NCI-H1930 (cell line): ENCODE measurements around the gene TAF1L.

Experiments
- DNase-seq, 2 experiments: peaks; one replicate each; lab custom pipeline; 2025; lab: John Stamatoyannopoulos, UW

TAF1L gene

DNA sequence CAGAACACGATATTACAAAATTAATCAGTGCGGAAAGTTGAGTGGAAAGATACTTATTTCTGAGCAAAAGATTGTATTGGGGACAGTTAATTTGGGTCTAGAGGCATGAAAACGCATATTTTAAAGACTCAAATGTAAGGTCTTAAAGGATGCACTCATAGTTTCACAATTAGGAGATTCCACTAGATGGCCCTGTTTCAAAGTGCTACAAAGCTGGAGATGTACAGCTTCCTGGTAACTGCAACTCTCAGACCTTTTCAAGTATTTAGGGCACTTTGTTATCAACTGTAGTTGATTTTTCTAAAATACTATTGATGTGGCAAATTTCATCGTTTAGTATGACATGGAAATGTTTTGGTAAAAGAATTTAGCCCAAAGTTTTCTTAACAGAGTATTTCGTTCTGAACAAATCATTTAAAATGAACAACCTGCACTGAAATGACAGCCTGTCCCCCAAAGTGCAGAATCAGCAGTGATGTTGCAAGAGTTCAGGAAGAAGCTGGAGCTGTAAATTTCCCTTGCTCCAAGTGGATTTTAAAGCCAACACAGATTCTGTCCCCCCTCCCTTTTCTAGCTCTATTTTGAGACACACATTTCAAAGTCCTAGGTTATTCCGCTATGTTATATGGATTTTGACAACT lies 46.3 kb downstream of the TAF1L start:
- DNase-seq = peak; percentile 12 to 42

DNA sequence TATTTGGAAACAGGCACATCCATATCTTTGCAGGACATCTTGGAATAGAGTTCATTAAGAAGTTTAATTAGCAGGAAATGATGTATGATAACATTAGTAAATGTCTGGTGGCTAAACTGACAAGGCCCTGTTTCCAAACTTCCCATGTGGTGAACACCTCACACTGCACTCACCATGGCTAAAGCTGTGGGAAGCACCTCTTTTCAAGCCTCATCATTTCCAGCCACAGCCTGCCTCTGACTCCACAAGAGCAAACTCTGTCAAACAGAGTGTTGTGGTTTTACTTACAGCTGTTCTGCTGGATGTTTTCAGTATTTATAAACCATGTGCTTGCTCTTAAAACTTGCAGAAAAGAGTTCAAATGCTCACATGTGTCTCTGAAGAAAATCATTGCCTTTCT lies 47.6 kb downstream of the TAF1L start:
- DNase-seq = no peak

DNA sequence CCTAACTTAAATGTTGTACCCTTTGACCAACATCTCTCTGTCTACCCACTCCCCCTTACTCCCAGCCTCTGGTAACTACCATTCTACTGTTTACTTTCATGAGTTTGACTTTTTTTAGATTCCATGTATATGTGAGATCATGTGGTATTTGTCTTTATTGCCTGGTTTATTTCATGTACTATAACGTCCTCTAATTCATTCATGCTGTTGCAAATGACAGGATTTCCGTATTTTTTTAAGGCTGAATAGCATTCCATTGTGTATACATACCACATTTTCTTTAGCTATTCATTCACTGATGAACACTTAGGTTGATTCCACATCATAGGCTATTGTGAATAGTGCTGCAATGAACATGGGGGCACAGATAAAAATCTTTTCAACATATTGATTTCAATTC lies 50.7 kb downstream of the TAF1L start:
- DNase-seq = no peak

DNA sequence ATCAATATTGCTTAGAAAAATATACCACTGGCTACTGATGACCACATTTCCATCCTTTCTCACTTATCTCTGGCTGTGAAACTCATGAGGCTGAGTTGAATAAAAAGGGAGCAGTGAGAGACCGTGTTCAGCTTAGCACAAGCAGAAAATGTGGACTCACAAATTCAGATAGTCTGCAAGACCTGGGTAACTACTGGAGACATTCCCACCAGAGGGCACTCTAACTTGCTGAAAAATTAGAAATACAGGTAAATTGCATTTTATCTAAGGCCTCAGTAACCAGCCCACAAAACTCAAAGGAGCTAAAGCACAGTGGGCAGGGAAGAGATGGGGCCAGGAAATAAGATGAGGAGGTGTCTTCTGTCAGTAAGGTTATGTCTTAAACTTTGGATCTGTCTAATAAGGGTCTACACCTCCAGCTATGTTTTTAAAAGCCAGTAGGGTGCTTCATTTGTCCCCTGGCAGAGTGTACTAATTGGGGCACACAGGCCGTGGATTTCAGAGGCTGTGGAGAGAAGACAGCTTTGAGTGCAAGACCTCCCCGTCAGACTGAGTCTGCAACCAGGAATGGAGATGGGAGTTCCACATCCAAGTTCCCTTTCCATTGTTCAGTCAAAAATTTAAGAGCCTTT lies 53.8 kb downstream of the TAF1L start:
- peak; percentile 8 to 51 for DNase-seq

DNA sequence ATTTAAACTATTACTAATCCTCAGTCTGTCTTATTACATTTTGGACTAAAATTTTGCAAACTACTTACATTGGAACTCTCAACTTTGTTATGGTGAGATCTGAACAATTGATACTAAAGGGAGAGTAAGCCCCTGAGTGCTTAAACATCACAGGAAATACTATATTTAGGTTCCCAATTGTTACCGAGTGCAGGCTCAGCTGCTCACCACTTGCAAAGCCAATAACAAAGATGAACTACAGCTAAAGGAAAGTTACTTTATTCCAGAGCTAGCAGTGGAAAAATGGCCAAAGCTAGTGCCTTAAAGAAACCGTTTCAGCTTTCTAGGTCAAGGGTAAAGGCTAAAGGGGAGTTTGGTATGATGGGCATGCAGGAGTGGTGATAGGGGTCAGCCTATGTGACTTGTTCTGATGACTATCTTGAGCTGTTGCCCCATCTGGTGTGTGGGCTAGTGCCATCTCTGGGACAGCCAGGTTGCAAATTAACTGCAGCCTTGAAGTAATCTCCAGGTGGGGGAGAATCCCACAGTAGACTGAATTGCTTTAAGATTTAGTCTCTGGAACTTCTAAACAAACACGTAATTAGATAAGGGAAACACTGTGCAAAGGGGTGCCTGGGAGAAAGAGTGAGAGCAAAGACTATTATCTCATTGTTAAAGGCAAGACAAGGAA lies 54.7 kb downstream of the TAF1L start:
- no peak for DNase-seq

DNA sequence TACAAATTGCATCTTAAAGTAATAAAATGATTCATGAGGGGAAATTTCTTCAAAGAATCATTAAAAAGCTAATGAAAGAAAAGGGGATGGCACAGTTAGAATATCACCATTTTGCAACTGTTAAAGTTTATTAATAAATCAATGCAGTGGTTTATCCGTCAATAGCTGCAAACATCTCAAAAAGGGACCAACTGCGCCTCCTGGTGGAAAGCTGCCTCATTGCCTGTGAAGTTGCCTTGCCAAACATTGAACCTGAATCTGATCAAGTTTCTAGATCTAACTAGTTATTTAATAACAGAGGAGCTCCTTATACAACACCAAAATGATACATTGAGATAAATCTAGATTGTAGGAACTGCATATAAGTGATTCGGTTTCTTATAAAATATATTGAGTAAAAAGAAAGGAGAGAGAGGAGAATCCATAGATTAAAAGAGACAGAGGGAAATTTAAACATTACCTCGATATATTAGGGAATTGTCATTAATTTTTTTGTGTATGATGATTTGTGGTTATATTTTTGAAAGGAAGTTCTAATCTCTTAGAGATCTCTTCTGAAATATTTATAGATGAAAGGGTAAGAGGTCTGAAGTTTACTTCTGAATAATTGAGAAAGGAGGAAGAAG lies 55.6 kb downstream of the TAF1L start:
- DNase-seq = peak; percentile 16 to 62
